ENCODE data around the gene SEMA4A.
A peak's percentile ranks its signal among the peaks of the same experiment; 100 is the strongest.
"Not testable (repeated sequence)": the region's sequence is repeated elsewhere in the genome, so short reads cannot be mapped to it uniquely, and the experiment has no call there.

The SEMA4A gene

GRCh38 chr1:156153362-156153761, at the start of gene SEMA4A:
SEMA4A (plus strand) TSS chr1:156153585; CDS start chr1:156154579, 994 bp downstream.
- DNase-seq (ENCODE audit: low read depth): no peak

DNA sequence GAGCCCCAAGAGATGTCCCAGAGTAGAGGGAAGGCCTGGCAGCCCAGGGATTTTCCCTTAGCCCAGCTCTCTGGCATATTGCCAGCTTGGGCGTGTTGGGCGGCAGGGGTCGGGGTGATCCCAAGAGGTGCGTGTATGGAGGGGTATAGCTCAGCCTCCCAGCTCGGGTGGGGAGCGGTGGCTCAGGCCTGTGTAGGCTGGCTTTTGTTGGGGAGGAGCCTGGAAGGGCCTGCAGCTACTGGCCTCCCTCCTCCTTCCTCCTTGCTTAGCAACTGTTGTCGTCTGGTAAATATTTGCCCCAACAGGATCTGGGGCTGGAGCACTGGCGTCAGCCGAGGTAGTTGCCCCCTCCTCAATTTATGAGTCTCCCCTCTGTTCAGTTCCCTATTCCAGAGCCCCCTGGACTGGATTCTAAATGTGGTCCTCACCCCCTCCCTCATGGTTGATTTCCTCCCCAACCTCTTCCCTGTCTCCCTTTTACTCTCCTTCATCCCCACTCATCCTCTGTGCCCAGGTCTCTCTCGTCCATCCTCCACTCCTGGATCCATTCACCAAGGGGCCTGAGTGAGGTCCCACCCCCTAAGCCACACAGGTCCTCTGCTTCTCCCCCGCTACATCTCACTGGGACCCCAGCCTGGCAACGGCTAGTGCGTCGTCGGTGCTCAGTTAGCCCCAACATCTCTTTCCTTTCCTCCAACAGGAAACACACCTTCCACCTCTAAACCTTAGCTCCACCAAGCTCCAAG, 49.1 kb upstream of the SEMA4A start:
- DNase-seq (ENCODE audit: low read depth): peak; percentile 52

DNA sequence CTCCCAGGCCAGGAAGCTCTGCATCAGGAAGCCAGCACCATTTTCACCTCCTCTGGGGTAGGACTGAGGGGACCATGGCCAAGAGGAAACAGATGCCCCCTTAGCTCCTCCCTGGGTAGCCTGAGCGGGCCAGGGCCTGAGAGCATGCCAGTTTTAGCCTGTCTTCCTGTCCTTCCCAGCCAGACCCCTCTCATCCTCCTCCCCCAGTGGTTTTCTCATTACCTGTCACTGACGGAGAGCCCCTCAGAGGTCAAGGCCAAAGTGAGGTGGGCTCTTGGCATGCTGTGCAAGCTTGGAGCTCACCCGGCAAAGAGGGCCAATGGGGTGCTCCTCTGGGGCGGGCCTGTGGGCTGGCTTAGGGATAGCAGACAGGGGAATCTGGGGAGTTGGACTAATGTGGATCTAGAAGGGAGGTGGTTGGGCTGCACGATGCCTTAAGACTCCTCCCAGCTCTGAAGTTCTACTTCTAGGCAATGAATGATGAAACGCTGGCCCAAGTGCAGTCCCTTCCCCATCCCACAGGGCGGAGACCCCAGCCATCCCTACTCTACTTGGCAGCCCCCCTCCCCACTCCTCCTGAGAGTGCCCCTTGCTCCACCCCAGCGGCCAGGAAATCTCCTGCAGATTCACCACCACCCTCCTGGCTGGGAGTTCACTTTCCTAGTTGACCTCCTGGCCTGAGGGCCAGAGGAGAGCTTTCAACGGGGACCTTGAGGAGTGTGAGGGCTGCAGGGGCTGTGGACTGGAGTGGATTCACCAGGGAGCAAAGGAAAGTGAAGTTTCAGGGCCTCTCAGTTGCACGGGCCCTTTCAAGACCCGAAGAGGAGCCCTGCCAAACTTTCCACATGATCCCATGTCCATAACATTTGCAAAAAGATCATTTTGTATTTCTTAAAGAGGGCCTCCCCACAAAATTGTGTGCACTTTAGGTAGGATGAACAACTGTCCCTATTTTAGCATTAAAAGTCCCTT, 48.2 kb upstream of the SEMA4A start:
- DNase-seq (ENCODE audit: low read depth): no peak

DNA sequence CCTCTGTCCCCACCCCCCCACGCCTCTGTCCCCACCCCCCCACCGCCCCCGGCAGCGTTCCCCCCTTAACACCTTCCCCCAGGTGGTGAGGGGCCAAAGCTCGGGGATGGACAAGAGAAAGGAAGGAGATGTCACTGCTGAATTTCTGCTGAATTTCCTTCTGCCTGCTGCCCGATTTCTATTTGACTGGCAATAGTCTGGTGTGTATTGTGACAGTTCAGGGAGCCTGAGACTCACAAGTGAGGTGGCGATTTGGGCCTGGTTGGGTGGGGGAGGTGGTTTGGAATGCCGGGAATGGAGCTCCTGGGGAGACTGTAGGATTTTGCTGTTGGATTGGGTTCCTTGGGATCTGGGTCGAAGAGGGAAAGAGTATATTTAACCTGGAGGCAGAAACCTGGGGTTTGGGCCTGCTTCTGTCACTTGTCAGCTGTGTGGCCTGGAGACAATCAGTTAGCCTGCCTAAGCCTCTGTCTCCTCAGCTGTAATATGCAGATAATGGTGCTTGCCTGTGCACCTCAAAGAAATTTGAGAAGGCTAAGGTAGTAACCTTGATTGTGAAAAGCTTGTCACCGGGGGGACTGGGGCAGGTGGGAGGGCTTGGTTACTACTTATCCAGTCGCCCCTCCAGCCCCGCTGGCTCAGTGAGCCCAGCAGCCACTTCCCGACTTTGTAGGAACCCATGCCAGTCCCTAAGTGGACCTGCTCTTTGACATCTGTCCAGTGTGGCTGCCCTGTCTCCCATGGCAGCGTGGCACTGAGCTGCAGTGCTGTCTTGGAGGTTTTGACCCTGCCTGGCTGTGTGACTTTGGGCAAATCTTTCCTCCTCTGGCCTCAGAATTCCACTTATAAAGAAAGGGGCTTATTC, 46.5 kb upstream of the SEMA4A start:
- DNase-seq (ENCODE audit: low read depth): no peak

- no peak for DNase-seq (ENCODE audit: low read depth)
These were observed 45.3 kb upstream of the SEMA4A start for GRCh38 chr1:156108057-156108456.

GRCh38 chr1:156108664-156109241, 44.6 kb upstream of the SEMA4A start:
- no peak for DNase-seq (ENCODE audit: low read depth)

DNA sequence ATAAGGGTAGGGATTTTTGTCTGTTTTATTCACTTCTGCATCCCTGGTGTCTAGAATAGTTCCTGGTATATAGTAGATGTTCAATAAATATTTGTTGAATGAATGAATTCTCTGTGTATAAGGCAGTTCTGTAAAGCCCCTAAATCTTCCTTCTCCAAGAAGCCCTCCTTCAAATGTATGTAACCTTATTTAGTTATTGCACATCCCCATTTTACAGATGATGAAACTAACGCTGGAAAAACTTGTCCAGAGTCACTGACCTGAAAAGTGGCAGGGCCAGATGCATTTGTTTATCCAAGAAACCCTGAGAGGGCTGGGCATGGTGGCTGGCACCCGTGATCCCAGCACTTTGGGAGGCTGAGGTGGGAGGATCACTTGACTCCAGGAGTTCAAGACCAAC, 43.1 kb upstream of the SEMA4A start:
- no peak for DNase-seq (ENCODE audit: low read depth)

DNA sequence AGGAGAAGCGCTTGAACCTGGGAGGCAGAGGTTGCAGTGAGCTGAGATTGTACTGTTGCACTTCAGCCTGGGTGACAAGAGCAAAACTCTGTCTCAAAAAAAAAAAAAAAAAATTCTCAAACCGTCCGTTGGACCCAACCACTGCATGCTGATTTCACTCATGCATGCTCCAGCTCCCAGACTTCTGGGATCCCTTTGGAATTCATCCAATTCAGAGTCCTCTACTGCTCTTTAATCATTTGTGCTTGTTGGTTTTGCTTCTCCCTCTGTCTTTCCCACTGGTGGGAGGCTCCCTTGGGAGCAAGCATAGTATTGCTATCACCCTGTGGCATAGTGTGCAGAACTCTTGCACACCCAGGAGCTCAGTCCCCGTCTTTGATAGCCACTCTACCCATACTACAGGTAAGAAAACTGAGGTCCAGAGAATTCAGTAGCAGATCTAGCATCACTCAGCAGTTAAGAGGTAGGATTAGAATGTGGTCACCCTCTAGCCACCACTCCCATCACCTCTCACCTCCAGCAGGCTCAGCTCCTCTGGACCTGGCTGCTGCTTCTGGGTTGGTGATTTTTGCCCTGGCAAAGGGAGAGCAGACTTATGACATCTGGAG, 41.9 kb upstream of the SEMA4A start:
- no peak for DNase-seq (ENCODE audit: low read depth)

GRCh38 chr1:156112276-156113137, 40.9 kb upstream of the SEMA4A start:
- no peak for DNase-seq (ENCODE audit: low read depth)

- no peak for DNase-seq (ENCODE audit: low read depth)
These were observed 40.0 kb upstream of the SEMA4A start for GRCh38 chr1:156113282-156113950.

- peak; percentile 80 for DNase-seq (ENCODE audit: low read depth)
These were observed 39.1 kb upstream of the SEMA4A start, which contains the start of gene LMNA for GRCh38 chr1:156114101-156114918. LMNA (plus strand) TSS chr1:156114711; CDS start chr1:156114919, 208 bp downstream.

DNA sequence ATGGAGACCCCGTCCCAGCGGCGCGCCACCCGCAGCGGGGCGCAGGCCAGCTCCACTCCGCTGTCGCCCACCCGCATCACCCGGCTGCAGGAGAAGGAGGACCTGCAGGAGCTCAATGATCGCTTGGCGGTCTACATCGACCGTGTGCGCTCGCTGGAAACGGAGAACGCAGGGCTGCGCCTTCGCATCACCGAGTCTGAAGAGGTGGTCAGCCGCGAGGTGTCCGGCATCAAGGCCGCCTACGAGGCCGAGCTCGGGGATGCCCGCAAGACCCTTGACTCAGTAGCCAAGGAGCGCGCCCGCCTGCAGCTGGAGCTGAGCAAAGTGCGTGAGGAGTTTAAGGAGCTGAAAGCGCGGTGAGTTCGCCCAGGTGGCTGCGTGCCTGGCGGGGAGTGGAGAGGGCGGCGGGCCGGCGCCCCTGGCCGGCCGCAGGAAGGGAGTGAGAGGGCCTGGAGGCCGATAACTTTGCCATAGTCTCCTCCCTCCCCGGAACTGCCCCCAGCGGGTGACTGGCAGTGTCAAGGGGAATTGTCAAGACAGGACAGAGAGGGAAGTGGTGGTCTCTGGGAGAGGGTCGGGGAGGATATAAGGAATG, 38.4 kb upstream of the SEMA4A start:
- no peak for DNase-seq (ENCODE audit: low read depth)

- DNase-seq (ENCODE audit: low read depth): no peak
These were observed 37.6 kb upstream of the SEMA4A start for GRCh38 chr1:156115514-156116374.

DNA sequence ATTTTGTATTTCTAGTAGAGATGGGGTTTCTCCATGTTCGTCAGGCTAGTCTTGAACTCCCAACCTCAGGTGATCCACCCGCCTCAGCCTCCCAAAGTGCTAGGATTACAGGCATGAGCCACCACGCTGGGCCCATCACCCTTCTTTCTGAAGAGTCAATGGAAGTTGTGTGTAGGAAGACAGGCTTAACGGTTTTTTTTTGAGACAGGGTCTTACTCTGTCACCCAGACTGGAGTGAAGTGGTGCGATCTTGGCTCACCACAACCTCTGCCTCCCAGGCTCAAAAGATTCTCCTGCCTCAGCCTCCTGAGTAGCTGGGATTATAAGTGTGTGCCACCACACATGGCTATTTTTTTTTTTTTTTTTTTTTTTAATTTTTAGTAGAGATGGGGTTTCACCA, 36.7 kb upstream of the SEMA4A start:
- not testable (repeated sequence) for DNase-seq (ENCODE audit: low read depth)

GRCh38 chr1:156117414-156118176, 35.8 kb upstream of the SEMA4A start:
- DNase-seq (ENCODE audit: low read depth): no peak

GRCh38 chr1:156118177-156118868, 35.1 kb upstream of the SEMA4A start:
- no peak for DNase-seq (ENCODE audit: low read depth)
